CD4-positive, alpha-beta T cell treated with Interferon alpha-2 for 1 hour (primary cell): ENCODE measurements around the gene CFAP61.

ENCODE experiments used
- DNase-seq, 2 donors: peaks; one replicate each; pipeline ENCODE4 v3.0.0-alpha.2; 2020 to 2022

The CFAP61 gene

GRCh38 chr20:20184149-20184548 lies 131.8 kb downstream of the CFAP61 start:
- peak in 1 of 2 donors; percentile 6 for DNase-seq

- no peak for DNase-seq
Measured at GRCh38 chr20:20184706-20185105, 132.4 kb downstream of the CFAP61 start.

DNA sequence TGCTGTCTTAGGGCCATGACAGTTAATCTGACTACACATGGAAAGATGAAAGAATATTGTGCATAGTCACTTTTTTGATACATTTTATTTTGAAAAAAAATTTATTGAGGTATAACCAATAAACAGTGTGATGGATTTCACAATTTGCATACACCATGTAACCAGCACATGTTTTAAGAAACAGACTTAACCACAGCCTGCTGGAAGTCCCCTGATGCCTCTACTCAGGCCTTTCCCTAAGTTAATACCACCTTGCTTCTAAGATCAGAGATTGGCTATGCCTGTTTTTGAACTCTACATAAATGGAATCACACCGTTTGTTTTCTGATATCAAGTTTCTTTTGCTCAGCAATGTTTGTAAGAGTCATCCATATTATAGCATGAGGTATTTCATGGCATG lies 136.3 kb downstream of the CFAP61 start:
- DNase-seq, result no peak

GRCh38 chr20:20192366-20192765 lies 140.0 kb downstream of the CFAP61 start:
- no peak for DNase-seq

- DNase-seq, result no peak
Measured at GRCh38 chr20:20195021-20195705, 142.8 kb downstream of the CFAP61 start.

DNA sequence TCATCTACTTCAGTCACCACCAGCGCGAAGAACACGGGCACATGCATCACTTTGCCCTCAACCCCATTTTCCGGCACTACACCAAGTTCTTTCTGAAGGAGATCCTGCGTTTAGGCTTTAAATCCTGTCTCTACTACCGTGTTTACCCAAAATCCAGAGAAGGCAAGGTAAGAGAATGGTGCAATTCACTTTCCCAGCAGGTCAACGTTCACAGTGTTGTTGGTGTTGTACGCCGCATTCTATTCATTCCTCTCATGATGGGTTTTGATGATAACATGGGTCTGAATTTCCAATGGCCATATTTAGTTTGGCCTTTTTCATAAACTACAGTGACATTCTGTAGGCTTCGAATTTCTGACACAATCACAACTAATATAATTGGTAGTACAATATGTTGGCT lies 144.3 kb downstream of the CFAP61 start:
- DNase-seq, result no peak

GRCh38 chr20:20198011-20198410 lies 145.7 kb downstream of the CFAP61 start:
- no peak for DNase-seq

GRCh38 chr20:20199361-20200160 lies 147.2 kb downstream of the CFAP61 start:
- DNase-seq, result no peak

GRCh38 chr20:20201124-20201523 lies 148.8 kb downstream of the CFAP61 start:
- no peak for DNase-seq

DNA sequence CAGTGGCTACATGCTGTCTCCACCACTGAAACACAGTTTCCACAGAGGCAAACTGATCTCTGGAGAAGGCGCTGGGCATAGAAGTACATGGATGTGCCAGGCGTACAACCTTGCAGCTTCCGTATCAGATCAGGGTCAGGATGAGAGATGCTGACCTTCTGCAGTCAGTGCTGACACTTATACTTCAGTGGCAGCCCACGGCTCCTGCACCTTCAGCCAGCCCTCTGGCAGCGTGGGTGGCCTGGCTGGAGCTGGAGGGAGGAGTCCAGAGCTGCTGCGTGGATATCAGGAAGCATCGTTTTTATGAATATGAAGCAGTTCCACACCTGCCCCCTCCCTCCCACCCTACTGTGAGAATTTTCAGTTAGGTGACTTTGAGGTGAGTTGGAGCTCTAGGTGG lies 149.3 kb downstream of the CFAP61 start:
- no peak for DNase-seq

DNA sequence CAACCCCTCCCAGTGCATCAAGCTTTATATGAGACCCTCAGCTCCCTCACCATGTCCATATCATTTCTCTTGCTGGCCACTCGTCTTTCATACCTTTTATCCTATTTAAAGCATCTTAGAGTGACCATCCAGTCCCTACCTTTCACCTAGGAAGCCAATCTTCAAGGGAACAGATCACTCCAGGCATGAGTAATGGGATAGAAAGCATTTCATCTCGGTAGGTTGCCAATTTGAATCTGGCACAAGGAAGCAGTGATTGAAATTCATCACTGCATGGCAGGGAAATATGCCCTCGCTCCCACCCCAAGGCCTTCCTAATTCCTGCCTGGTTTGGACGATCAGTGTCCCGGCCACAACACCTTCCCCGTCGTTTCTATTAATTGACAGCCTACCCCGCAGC lies 150.4 kb downstream of the CFAP61 start:
- no peak for DNase-seq

- DNase-seq, result no peak
Measured at GRCh38 chr20:20203784-20204183, 151.5 kb downstream of the CFAP61 start.

DNA sequence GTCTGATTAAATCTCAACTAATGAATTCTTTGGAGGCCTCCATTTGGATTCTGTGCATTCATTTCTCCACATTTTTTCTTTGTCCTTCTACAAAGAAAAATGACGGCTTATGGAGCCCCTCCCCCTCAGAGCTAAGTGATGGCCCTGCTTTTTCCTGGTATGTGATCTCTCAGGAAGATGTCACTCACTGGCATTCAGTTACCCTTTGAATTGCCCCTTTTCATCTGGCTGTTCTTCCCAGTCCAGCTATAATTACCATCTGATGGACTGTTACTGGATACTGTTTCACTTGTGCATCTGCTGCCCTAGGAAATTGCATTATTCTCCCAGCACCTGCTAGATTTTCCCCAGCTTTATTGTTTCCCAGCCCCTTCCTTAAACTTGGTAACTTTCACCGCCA lies 151.9 kb downstream of the CFAP61 start:
- no peak for DNase-seq

DNA sequence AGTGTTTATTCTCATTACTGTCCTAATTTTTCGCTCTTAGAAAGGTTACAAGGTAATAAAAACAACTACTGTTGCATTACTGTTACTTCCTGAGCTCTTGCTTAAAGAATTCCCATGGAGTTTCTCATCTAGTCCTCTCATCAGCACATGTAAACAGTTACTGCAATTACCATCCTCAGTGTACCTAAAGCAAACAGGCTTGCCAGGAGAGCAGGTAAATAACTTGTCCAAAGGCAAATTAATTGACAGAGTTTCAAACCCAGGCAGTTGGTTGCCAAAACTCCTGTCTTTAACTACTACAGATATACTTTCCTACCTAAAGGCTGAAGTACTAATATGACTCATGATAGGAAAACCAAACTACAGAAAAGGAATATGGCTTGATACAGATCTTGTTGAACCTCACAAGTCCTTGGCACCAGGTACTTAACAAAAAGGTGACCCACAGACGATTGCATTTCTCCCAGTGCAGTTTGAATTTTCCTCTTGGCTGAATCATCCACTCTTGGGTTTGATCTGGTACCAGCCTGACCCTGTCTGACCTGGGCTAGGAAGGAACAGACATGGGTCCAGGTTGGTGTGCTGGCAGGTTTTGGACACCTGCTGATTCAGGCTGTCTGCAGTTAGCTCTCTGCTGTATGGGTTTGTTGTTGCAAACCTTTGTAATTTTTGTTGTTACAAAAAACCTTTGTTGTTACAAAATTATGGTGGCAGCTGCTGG lies 153.0 kb downstream of the CFAP61 start:
- no peak for DNase-seq

GRCh38 chr20:20205862-20206236 lies 153.5 kb downstream of the CFAP61 start:
- no peak for DNase-seq

DNA sequence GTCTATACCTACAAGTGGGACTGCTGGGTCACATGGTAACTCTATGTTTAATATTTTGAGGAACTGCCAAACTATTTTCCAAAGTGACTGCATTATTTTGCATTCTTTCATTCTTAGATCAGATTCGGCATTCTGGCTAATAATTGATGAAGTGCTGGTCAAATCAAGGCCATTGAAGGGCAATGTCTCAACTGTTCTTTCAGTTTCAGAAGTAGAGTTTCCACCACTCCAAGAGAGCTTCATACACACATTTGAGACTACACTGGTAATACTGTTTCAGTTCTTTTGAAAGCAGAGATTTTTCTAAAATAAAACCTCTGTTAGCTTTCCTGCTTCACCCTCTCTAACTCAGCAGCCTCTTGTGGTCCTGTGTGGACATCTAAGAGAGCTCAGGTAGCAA lies 154.5 kb downstream of the CFAP61 start:
- DNase-seq, result no peak

DNA sequence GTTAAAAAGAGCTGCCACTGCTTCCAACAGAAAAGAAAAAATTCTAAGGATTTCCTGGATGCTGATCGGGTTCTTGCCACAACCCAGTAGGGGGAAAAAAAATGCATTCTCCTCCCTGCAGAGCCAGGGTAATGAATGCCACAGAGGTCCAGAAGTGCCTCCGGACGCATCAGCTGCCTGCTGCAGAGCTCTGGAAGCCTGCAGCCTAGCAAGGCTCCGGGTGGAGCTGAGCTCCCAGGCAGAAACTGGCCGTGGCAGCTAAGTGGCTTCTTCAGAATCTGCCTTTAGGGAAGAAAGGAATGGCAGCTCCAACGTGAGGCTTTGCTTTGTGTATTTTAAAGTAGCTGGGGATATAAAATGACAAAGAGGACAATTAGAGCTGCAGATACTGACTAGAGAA lies 155.0 kb downstream of the CFAP61 start:
- DNase-seq, result no peak

DNA sequence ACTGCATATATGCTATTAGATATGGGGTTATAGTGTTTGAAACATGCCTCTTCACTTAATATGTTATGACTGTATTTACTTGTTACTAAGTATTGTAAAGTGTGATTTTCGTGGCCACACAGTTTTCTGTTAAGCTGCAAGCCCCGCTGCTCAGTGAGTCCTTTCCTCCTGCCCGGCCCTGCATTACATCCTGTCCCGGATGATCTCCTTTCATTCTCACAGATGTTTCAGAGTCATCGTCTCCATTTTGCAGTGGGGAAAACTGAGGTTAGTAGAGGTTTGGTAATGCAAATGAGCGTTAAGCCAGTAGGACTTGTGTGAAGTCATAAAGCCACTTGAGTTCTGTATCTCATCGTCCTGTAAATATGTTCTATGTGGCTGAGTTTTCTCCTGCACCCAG lies 155.5 kb downstream of the CFAP61 start:
- peak in 1 of 2 donors; percentile 4 for DNase-seq

GRCh38 chr20:20209684-20210083 lies 157.4 kb downstream of the CFAP61 start:
- no peak for DNase-seq

DNA sequence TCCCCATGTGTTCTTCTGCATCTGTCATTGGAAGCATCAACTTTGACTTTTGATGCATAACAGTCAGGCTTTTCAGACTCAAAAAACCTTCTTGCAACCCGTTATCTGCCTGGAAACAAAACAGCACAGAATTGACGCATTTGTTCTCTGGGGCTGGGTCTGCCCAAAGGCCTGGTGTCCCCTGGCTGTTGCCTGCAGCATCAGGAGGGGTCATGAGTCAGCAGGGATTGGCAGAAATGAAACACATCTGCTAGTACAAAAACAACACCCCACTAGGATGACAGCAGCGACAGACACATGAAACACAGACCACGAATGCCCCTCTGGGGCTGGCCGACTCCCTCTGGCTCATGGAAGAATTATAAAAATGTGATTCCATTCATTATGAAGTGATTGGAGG lies 158.0 kb downstream of the CFAP61 start:
- no peak for DNase-seq

DNA sequence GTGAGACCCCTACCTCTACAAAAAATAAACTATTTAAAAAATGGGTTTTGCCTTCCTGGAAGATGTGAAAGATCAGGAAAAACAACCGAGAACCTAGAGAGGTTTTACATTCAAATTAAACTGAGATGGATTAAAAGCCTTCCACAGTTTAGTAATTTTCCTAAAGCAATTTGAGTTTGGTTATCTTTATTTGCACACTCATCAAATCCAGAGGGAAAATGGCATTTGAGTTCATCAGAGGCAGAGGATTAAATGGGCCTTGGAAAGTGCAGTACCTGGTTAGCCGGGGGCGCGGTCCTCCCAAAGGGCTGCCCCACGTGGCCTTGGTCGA lies 158.6 kb downstream of the CFAP61 start:
- DNase-seq, result no peak

GRCh38 chr20:20211274-20211987 lies 159.1 kb downstream of the CFAP61 start:
- DNase-seq, result no peak

- no peak for DNase-seq
Measured at GRCh38 chr20:20211988-20212518, 159.7 kb downstream of the CFAP61 start.
